Measurements from ENCODE around the gene HOXA9.

GRCh38 chr7:27197137-27198042 is 32.1 kb upstream of the HOXA9 start:
- TF ChIP-seq CTCF (IDR thresholded peaks at IDR 0.05), result no peak
- TF ChIP-seq POLR2A (IDR thresholded peaks at IDR 0.05), result no peak
- no peak for TF ChIP-seq EP300 (IDR thresholded peaks at IDR 0.05)

Measured in ovary (tissue), 3 donors.